ENCODE results near the gene MYADML2.

GRCh38 chr17:81927653-81928543 is 19.1 kb downstream of the MYADML2 start, which contains the start of gene MAFG:
- peak; percentile 38 to 62 for TF ChIP-seq CTCF (conservative IDR thresholded peaks at IDR 0.05; ENCODE audit: low read depth in 2 of 2)
- no peak for TF ChIP-seq ETS1 (IDR thresholded peaks at IDR 0.05)
- TF ChIP-seq EZH2 (IDR thresholded peaks at IDR 0.05; ENCODE audit: low read depth, unreplicated experiment): no peak
- TF ChIP-seq EZH2phosphoT487 (IDR thresholded peaks at IDR 0.05; ENCODE audit: unreplicated experiment): no peak
- TF ChIP-seq POLR2AphosphoS5 (IDR thresholded peaks at IDR 0.05; ENCODE audit: low read depth): peak; percentile 64
- TF ChIP-seq JUNB (IDR thresholded peaks at IDR 0.05; ENCODE audit: unreplicated experiment): no peak
- TF ChIP-seq REST (IDR thresholded peaks at IDR 0.05; ENCODE audit: unreplicated experiment): no peak
- peak; percentile 81 for TF ChIP-seq CREB1 (CRISPR knock-in tag; IDR thresholded peaks at IDR 0.05; ENCODE audit: low read depth)
- no peak for TF ChIP-seq NANOG (IDR thresholded peaks at IDR 0.05; ENCODE audit: borderline replicate concordance)
- no peak for TF ChIP-seq STAT1 (IDR thresholded peaks at IDR 0.05; ENCODE audit: unreplicated experiment)
- no peak for TF ChIP-seq ZNF331 (CRISPR knock-in tag; IDR thresholded peaks at IDR 0.05; ENCODE audit: low read depth)

Measured in GM23338 (cell line).